Measurements from ENCODE around the gene CSNK2A1.

Gene CSNK2A1

GRCh38 chr20:437787-438486, 105.7 kb downstream of the CSNK2A1 start:
- no peaks in the 10 kb centered on the region for H3K4me1 ChIP-seq (ENCODE audit: insufficient read depth, poor library complexity, severe bottlenecking)
- ATAC-seq (ENCODE audit: low read depth) (no peak), DNase-seq (ENCODE audit: low spot score) (no peak)
- TF ChIP-seq CTCF (IDR thresholded peaks at IDR 0.05; ENCODE audit: poor library complexity, severe bottlenecking) = no peak
- H3K27me3 ChIP-seq (ENCODE audit: insufficient read depth, poor library complexity, severe bottlenecking) = no peaks in the 10 kb centered on the region
- H3K36me3 ChIP-seq (ENCODE audit: low read depth) = peaks cover 83% of the 10 kb centered on the region
- no peaks in the 10 kb centered on the region for H3K9me3 ChIP-seq (ENCODE audit: severe bottlenecking)
- no peak overlapping the region for H3K4me3 ChIP-seq (ENCODE audit: severe bottlenecking)
- H3K27ac ChIP-seq (ENCODE audit: poor library complexity, severe bottlenecking) = no peak overlapping the region

- TF ChIP-seq CTCF (IDR thresholded peaks at IDR 0.05; ENCODE audit: poor library complexity, severe bottlenecking) = no peak
- no peaks in the 10 kb centered on the region for H3K27me3 ChIP-seq (ENCODE audit: insufficient read depth, poor library complexity, severe bottlenecking)
- H3K36me3 ChIP-seq (ENCODE audit: low read depth) = peaks cover 74% of the 10 kb centered on the region
- no peaks in the 10 kb centered on the region for H3K4me1 ChIP-seq (ENCODE audit: insufficient read depth, poor library complexity, severe bottlenecking)
- DNase-seq (ENCODE audit: low spot score) (no peak), ATAC-seq (ENCODE audit: low read depth) (no peak)
- H3K27ac ChIP-seq (ENCODE audit: poor library complexity, severe bottlenecking) = no peak overlapping the region
- H3K4me3 ChIP-seq (ENCODE audit: severe bottlenecking) = no peak overlapping the region
- H3K9me3 ChIP-seq (ENCODE audit: severe bottlenecking) = no peaks in the 10 kb centered on the region
Observed at GRCh38 chr20:436476-436875, 107.1 kb downstream of the CSNK2A1 start.

- DNase-seq (ENCODE audit: low spot score) (no peak), ATAC-seq (ENCODE audit: low read depth) (no peak)
- Histone ChIP-seq H3K4me1 (ENCODE audit: insufficient read depth, poor library complexity, severe bottlenecking) (no peaks in the 10 kb centered on the region), H3K9me3 (ENCODE audit: severe bottlenecking) (no peaks in the 10 kb centered on the region), H3K36me3 (ENCODE audit: low read depth) (peaks cover 73% of the 10 kb centered on the region), H3K27ac (ENCODE audit: poor library complexity, severe bottlenecking) (no peak overlapping the region), H3K27me3 (ENCODE audit: insufficient read depth, poor library complexity, severe bottlenecking) (no peaks in the 10 kb centered on the region), H3K4me3 (ENCODE audit: severe bottlenecking) (no peak overlapping the region)
- TF ChIP-seq CTCF (IDR thresholded peaks at IDR 0.05; ENCODE audit: poor library complexity, severe bottlenecking) = no peak
Observed at GRCh38 chr20:435558-435957, 108.0 kb downstream of the CSNK2A1 start.

GRCh38 chr20:434661-435419, 108.8 kb downstream of the CSNK2A1 start:
- DNase-seq (ENCODE audit: low spot score) = no peak
- no peaks in the 10 kb centered on the region for H3K4me1 ChIP-seq (ENCODE audit: insufficient read depth, poor library complexity, severe bottlenecking)
- H3K36me3 ChIP-seq (ENCODE audit: low read depth) = peaks cover 73% of the 10 kb centered on the region
- H3K27ac ChIP-seq (ENCODE audit: poor library complexity, severe bottlenecking) = no peak overlapping the region
- no peaks in the 10 kb centered on the region for H3K27me3 ChIP-seq (ENCODE audit: insufficient read depth, poor library complexity, severe bottlenecking)
- no peak overlapping the region for H3K4me3 ChIP-seq (ENCODE audit: severe bottlenecking)
- no peak for TF ChIP-seq CTCF (IDR thresholded peaks at IDR 0.05; ENCODE audit: poor library complexity, severe bottlenecking)
- no peak for ATAC-seq (ENCODE audit: low read depth)
- H3K9me3 ChIP-seq (ENCODE audit: severe bottlenecking) = no peaks in the 10 kb centered on the region

GRCh38 chr20:434221-434620, 109.4 kb downstream of the CSNK2A1 start:
- no peak for DNase-seq (ENCODE audit: low spot score)
- Histone ChIP-seq H3K9me3 (ENCODE audit: severe bottlenecking) (no peaks in the 10 kb centered on the region), H3K27me3 (ENCODE audit: insufficient read depth, poor library complexity, severe bottlenecking) (no peaks in the 10 kb centered on the region), H3K27ac (ENCODE audit: poor library complexity, severe bottlenecking) (peak overlapping the region; percentile 31), H3K4me3 (ENCODE audit: severe bottlenecking) (no peak overlapping the region), H3K4me1 (ENCODE audit: insufficient read depth, poor library complexity, severe bottlenecking) (no peaks in the 10 kb centered on the region), H3K36me3 (ENCODE audit: low read depth) (peaks cover 73% of the 10 kb centered on the region)
- TF ChIP-seq CTCF (IDR thresholded peaks at IDR 0.05; ENCODE audit: poor library complexity, severe bottlenecking) = no peak
- ATAC-seq (ENCODE audit: low read depth) = no peak
